Hepatocyte (in vitro differentiated cells): ENCODE measurements around the gene TCFL5.

Source experiments
- EZH2 ChIP-seq: fragments of 200-600 bp; sonication (generic); IDR thresholded peaks from 2 replicates; pipeline ENCODE4 v1.6.1; 2016; ENCODE audit warnings: antibody characterized with exemption, mild to moderate bottlenecking, borderline replicate concordance
- EZH2phosphoT487 ChIP-seq: fragments of 200-600 bp; sonication (generic); IDR thresholded peaks from one replicate; pipeline ENCODE4 v1.6.1; 2018; ENCODE audit warnings: antibody characterized with exemption, mild to moderate bottlenecking, low read depth, moderate library complexity; ENCODE audit not compliant: unreplicated experiment, severe bottlenecking
- TF ChIP-seq, protein P1 (sequence below): fragments of 200-600 bp; sonication (generic); IDR thresholded peaks from 2 replicates; pipeline ENCODE4 v1.5.1; 2016; ENCODE audit warnings: antibody characterized with exemption, mild to moderate bottlenecking; ENCODE audit not compliant: poor library complexity

- TF ChIP-seq, protein P1, sequence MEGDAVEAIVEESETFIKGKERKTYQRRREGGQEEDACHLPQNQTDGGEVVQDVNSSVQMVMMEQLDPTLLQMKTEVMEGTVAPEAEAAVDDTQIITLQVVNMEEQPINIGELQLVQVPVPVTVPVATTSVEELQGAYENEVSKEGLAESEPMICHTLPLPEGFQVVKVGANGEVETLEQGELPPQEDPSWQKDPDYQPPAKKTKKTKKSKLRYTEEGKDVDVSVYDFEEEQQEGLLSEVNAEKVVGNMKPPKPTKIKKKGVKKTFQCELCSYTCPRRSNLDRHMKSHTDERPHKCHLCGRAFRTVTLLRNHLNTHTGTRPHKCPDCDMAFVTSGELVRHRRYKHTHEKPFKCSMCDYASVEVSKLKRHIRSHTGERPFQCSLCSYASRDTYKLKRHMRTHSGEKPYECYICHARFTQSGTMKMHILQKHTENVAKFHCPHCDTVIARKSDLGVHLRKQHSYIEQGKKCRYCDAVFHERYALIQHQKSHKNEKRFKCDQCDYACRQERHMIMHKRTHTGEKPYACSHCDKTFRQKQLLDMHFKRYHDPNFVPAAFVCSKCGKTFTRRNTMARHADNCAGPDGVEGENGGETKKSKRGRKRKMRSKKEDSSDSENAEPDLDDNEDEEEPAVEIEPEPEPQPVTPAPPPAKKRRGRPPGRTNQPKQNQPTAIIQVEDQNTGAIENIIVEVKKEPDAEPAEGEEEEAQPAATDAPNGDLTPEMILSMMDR, result no peak
- TF ChIP-seq EZH2 (no peak), EZH2phosphoT487 (no peak)
Observed at GRCh38 chr20:62910777-62911497, 49.3 kb upstream of the TCFL5 start.
